Loucy (cell line): ENCODE measurements around the gene VPS8.

ENCODE experiments used
- H2AFZ ChIP-seq: fragments of 200-600 bp; sonication (generic); 2 replicates; pipeline ENCODE4 v1.6.0; 2016; ENCODE audit warnings: antibody characterized with exemption, mild to moderate bottlenecking, low read length, moderate library complexity
- H3F3A ChIP-seq: fragments of 200-600 bp; 2 replicates; pipeline ENCODE4 v1.6.0; 2016; ENCODE audit warnings: antibody characterized with exemption, low read depth, mild to moderate bottlenecking
- H3K27me3 ChIP-seq: fragments of 200-600 bp; sonication (generic); 2 replicates; pipeline ENCODE4 v1.6.1; 2014; ENCODE audit warnings: low read length, mild to moderate bottlenecking; ENCODE audit not compliant: insufficient read depth, poor library complexity, severe bottlenecking
- H3K36me3 ChIP-seq: fragments of 200-600 bp; sonication (generic); 2 replicates; pipeline ENCODE4 v1.6.1; 2016; ENCODE audit warnings: low read length; ENCODE audit not compliant: insufficient read depth
- H3K4me1 ChIP-seq: fragments of 200-600 bp; sonication (generic); 2 replicates; pipeline ENCODE4 v1.5.1; 2014; ENCODE audit warnings: low read length, mild to moderate bottlenecking; ENCODE audit not compliant: insufficient read depth, poor library complexity, severe bottlenecking
- H3K4me2 ChIP-seq: fragments of 200-600 bp; sonication (generic); 2 replicates; pipeline ENCODE4 v1.6.0; 2014; ENCODE audit warnings: antibody characterized with exemption, low read length, low read depth, mild to moderate bottlenecking; ENCODE audit not compliant: poor library complexity, severe bottlenecking
- H3K4me3 ChIP-seq: fragments of 200-600 bp; sonication (generic); 2 replicates; pipeline ENCODE4 v1.5.1; 2014; ENCODE audit warnings: low read length, mild to moderate bottlenecking, mixed read lengths; ENCODE audit not compliant: poor library complexity, severe bottlenecking
- H3K79me2 ChIP-seq: fragments of 200-600 bp; sonication (generic); 2 replicates; pipeline ENCODE4 v1.6.1; 2014; ENCODE audit warnings: low read length; ENCODE audit not compliant: insufficient read depth
- H3K9ac ChIP-seq: fragments of 200-600 bp; sonication (generic); 2 replicates; pipeline ENCODE4 v1.6.0; 2014; ENCODE audit warnings: mild to moderate bottlenecking, low read depth, low read length, moderate library complexity; ENCODE audit not compliant: poor library complexity, severe bottlenecking
- H3K9me2 ChIP-seq: fragments of 200-600 bp; sonication (generic); replicated peaks from 2 replicates; pipeline ENCODE4 v1.6.1; 2016; ENCODE audit warnings: low read depth, low read length, mixed read lengths
- H3K9me3 ChIP-seq: fragments of 200-600 bp; sonication (generic); 2 replicates; pipeline ENCODE4 v1.6.1; 2014; ENCODE audit warnings: mild to moderate bottlenecking, antibody characterized with exemption, low read length, low read depth; ENCODE audit not compliant: insufficient read depth
- H4K20me1 ChIP-seq: fragments of 200-600 bp; sonication (generic); 2 replicates; pipeline ENCODE4 v1.6.0; 2014; ENCODE audit warnings: antibody characterized with exemption, low read length, mild to moderate bottlenecking; ENCODE audit not compliant: insufficient read depth, poor library complexity, severe bottlenecking
- EZH2phosphoT487 ChIP-seq: fragments of 200-600 bp; IDR thresholded peaks from 2 replicates; pipeline ENCODE4 v1.6.1; 2018; ENCODE audit warnings: antibody characterized with exemption, mild to moderate bottlenecking, moderate library complexity, borderline replicate concordance
- TF ChIP-seq, protein P1 (sequence below): fragments of 200-600 bp; sonication (generic); conservative IDR thresholded peaks from 2 replicates; pipeline ENCODE4 v1.5.1; 2014; ENCODE audit warnings: mild to moderate bottlenecking, antibody characterized with exemption, low read length

The VPS8 gene

DNA sequence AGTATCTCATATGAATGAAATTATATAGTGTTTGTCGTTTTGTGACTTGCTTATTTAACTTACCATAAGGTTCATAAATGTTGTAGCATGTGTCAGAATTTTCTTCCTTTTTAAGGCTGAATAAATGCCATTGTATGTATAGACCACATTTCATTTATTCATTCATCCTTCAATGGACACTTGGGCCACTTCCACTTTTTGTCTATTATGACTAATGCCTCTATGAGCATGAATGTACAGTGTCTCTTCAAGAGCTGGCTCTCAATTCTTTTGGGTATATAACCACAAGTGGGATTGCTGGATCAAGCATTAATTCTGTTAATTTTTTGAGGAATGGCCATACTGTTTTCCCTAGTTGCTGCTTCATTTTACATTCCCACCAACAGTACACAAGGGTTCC lies 156.1 kb downstream of the VPS8 start:
- Histone ChIP-seq H3K4me1 (peaks cover 17% of the 10 kb centered on the region), H3K9me3 (no peaks in the 10 kb centered on the region), H3K4me3 (no peak overlapping the region), H2AFZ (no peak overlapping the region), H3K4me2 (no peak overlapping the region), H3K36me3 (peaks cover 31% of the 10 kb centered on the region; the same call in 1 of the 2 replicates), H3K27me3 (no peaks in the 10 kb centered on the region), H3F3A (no peaks in the 10 kb centered on the region), H3K79me2 (no peaks in the 10 kb centered on the region), H3K9ac (no peak overlapping the region), H3K9me2 (no peaks in the 10 kb centered on the region), H4K20me1 (no peaks in the 10 kb centered on the region)
- TF ChIP-seq, protein P1, sequence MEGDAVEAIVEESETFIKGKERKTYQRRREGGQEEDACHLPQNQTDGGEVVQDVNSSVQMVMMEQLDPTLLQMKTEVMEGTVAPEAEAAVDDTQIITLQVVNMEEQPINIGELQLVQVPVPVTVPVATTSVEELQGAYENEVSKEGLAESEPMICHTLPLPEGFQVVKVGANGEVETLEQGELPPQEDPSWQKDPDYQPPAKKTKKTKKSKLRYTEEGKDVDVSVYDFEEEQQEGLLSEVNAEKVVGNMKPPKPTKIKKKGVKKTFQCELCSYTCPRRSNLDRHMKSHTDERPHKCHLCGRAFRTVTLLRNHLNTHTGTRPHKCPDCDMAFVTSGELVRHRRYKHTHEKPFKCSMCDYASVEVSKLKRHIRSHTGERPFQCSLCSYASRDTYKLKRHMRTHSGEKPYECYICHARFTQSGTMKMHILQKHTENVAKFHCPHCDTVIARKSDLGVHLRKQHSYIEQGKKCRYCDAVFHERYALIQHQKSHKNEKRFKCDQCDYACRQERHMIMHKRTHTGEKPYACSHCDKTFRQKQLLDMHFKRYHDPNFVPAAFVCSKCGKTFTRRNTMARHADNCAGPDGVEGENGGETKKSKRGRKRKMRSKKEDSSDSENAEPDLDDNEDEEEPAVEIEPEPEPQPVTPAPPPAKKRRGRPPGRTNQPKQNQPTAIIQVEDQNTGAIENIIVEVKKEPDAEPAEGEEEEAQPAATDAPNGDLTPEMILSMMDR, result no peak
- TF ChIP-seq EZH2phosphoT487, result no peak

DNA sequence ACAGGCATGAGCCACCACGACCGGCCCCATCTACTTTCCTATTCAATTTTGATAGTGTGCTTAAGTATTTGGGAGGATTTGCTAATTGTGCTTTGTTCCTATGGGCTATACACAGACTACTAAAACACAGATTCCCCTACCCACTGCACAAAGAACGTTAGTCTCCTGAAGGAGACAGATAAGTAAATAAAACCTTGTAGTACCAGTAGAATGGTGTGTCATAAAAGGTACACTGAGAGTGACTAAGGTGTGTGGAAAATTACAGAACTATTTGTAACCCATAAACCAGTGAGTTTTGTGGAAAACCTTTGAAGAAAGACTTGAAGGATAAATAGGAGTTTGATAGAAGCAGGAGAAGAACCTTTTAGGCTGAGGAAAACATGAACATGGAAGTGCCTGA lies 158.2 kb downstream of the VPS8 start:
- Histone ChIP-seq H3K36me3 (peaks cover 35% of the 10 kb centered on the region; the same call in 1 of the 2 replicates), H3K9me2 (no peaks in the 10 kb centered on the region), H2AFZ (no peak overlapping the region), H3K79me2 (no peaks in the 10 kb centered on the region), H3K9me3 (no peaks in the 10 kb centered on the region), H3K9ac (no peak overlapping the region), H3F3A (no peaks in the 10 kb centered on the region), H4K20me1 (no peaks in the 10 kb centered on the region), H3K4me2 (no peak overlapping the region), H3K4me1 (peaks cover 17% of the 10 kb centered on the region), H3K4me3 (no peak overlapping the region), H3K27me3 (no peaks in the 10 kb centered on the region)
- TF ChIP-seq, protein P1, result no peak
- TF ChIP-seq EZH2phosphoT487, result no peak

DNA sequence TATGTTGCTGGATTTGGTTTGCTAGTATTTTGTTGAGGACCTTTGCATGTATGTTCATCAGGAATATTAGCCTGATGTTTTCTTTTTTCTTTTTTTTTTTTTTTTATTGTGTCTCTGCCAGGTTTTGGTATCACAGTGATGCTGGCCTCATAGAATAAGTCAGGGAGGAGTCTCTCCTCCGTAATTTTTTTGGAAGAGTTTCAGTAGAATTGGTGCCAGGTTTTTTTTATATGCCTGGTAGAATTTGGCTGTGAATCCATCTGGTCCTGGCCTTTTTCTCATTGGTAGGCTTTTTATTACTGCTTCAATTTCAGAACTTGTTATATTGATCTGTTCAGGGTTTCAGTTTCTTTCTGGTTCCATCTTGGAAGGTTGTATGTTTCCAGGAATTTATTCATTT lies 165.8 kb downstream of the VPS8 start:
- Histone ChIP-seq H3K4me3 (no peak overlapping the region), H4K20me1 (no peaks in the 10 kb centered on the region), H3F3A (peaks cover 5% of the 10 kb centered on the region), H3K9me2 (no peaks in the 10 kb centered on the region), H3K4me1 (peaks cover 22% of the 10 kb centered on the region), H3K9me3 (peaks cover 12% of the 10 kb centered on the region; the same call in 1 of the 2 replicates), H3K27me3 (no peaks in the 10 kb centered on the region), H3K9ac (no peak overlapping the region), H2AFZ (no peak overlapping the region), H3K4me2 (no peak overlapping the region), H3K79me2 (no peaks in the 10 kb centered on the region), H3K36me3 (peaks cover 18% of the 10 kb centered on the region)
- TF ChIP-seq EZH2phosphoT487, result no peak
- TF ChIP-seq, protein P1, result no peak
